OCI-LY1 (cell line): ENCODE results near the gene DPT.

Experiments
- H2AFZ ChIP-seq: fragments of 200-600 bp; sonication (generic), shearing (Covaris generic); 2 replicates; pipeline ENCODE4 v1.6.0; 2014; ENCODE audit warnings: antibody characterized with exemption, mild to moderate bottlenecking, low read length
- H3F3A ChIP-seq: fragments of 200-600 bp; sonication (generic), shearing (Covaris generic); 2 replicates; pipeline ENCODE4 v1.6.0; 2014; ENCODE audit warnings: mild to moderate bottlenecking, antibody characterized with exemption, low read length, moderate library complexity; ENCODE audit not compliant: insufficient read depth
- H3K27ac ChIP-seq: fragments of 200-600 bp; sonication (generic); 2 replicates; pipeline ENCODE4 v1.5.1; 2014; ENCODE audit warnings: low read length, mixed run types, mild to moderate bottlenecking, low read depth; ENCODE audit not compliant: poor library complexity, severe bottlenecking
- H3K27me3 ChIP-seq: fragments of 200-600 bp; sonication (generic); 2 replicates; pipeline ENCODE4 v1.6.0; 2014; ENCODE audit warnings: antibody characterized with exemption, mild to moderate bottlenecking, low read length, moderate library complexity; ENCODE audit not compliant: insufficient read depth
- H3K36me3 ChIP-seq: fragments of 200-600 bp; sonication (generic); 2 replicates; pipeline ENCODE4 v1.6.1; 2014; ENCODE audit warnings: mild to moderate bottlenecking, antibody characterized with exemption, low read length, moderate library complexity, mixed read lengths; ENCODE audit not compliant: insufficient read depth
- H3K4me1 ChIP-seq: fragments of 200-600 bp; sonication (generic); 2 replicates; pipeline ENCODE4 v1.5.1; 2014; ENCODE audit warnings: mild to moderate bottlenecking, low read length, moderate library complexity; ENCODE audit not compliant: insufficient read depth, severe bottlenecking
- H3K4me2 ChIP-seq: fragments of 200-600 bp; sonication (generic), shearing (Covaris generic); 2 replicates; pipeline ENCODE4 v1.6.1; 2014; ENCODE audit warnings: low read length
- H3K4me3 ChIP-seq: fragments of 200-600 bp; sonication (generic); 2 replicates; pipeline ENCODE4 v1.5.1; 2014; ENCODE audit warnings: low read length, low read depth, mild to moderate bottlenecking, mixed read lengths; ENCODE audit not compliant: poor library complexity, severe bottlenecking
- H3K79me2 ChIP-seq: fragments of 200-600 bp; shearing (Covaris generic); 2 replicates; pipeline ENCODE4 v1.6.1; 2016; ENCODE audit warnings: mixed run types, low read length, mixed read lengths; ENCODE audit not compliant: insufficient read depth
- H3K9ac ChIP-seq: fragments of 200-600 bp; sonication (generic), shearing (Covaris generic); 2 replicates; pipeline ENCODE4 v1.6.1; 2014; ENCODE audit warnings: mild to moderate bottlenecking, low read length, mixed read lengths
- H3K9me2 ChIP-seq: fragments of 200-600 bp; sonication (generic), shearing (Covaris generic); 2 replicates; pipeline ENCODE4 v1.6.1; 2014; ENCODE audit warnings: low read depth, mild to moderate bottlenecking, low read length, mixed read lengths
- H3K9me3 ChIP-seq: fragments of 200-600 bp; shearing (Covaris generic); 2 replicates; pipeline ENCODE4 v1.6.1; 2014; ENCODE audit warnings: low read length, mixed read lengths
- H4K20me1 ChIP-seq: fragments of 200-600 bp; sonication (generic), shearing (Covaris generic); 2 replicates; pipeline ENCODE4 v1.6.0; 2016; ENCODE audit warnings: mild to moderate bottlenecking, low read length; ENCODE audit not compliant: insufficient read depth
- CTCF ChIP-seq: fragments of 200-600 bp; sonication (generic), shearing (Covaris generic); IDR thresholded peaks from 2 replicates; pipeline ENCODE4 v1.5.1; 2017; ENCODE audit warnings: mild to moderate bottlenecking, antibody characterized with exemption, low read length, moderate library complexity, mixed read lengths
- EZH2 ChIP-seq: fragments of 200-600 bp; sonication (generic), shearing (Covaris generic); IDR thresholded peaks from 2 replicates; pipeline ENCODE4 v1.8.0; 2017; ENCODE audit warnings: borderline replicate concordance, mixed run types, mild to moderate bottlenecking, antibody characterized with exemption, low read length, moderate library complexity, mixed read lengths

DPT gene

GRCh38 chr1:168664069-168664834 is 64.8 kb downstream of the DPT start:
- H2AFZ ChIP-seq = no peak overlapping the region
- TF ChIP-seq CTCF (no peak), EZH2 (no peak)
- H3K79me2 ChIP-seq = no peaks in the 10 kb centered on the region
- no peak overlapping the region for H3K9ac ChIP-seq
- H3K4me1 ChIP-seq = no peaks in the 10 kb centered on the region
- no peaks in the 10 kb centered on the region for H3K9me2 ChIP-seq
- H3K36me3 ChIP-seq = no peaks in the 10 kb centered on the region
- H3K4me3 ChIP-seq = no peak overlapping the region
- H3F3A ChIP-seq = no peaks in the 10 kb centered on the region
- H3K27me3 ChIP-seq = no peaks in the 10 kb centered on the region
- H4K20me1 ChIP-seq = no peaks in the 10 kb centered on the region
- no peak overlapping the region for H3K4me2 ChIP-seq
- no peak overlapping the region for H3K27ac ChIP-seq
- H3K9me3 ChIP-seq = no peaks in the 10 kb centered on the region

- Histone ChIP-seq H3K36me3 (no peaks in the 10 kb centered on the region), H3K9me3 (no peaks in the 10 kb centered on the region), H3K79me2 (no peaks in the 10 kb centered on the region), H2AFZ (no peak overlapping the region), H3K4me2 (no peak overlapping the region), H3F3A (no peaks in the 10 kb centered on the region), H3K27me3 (no peaks in the 10 kb centered on the region), H3K27ac (no peak overlapping the region), H3K4me1 (no peaks in the 10 kb centered on the region), H3K9me2 (no peaks in the 10 kb centered on the region), H4K20me1 (no peaks in the 10 kb centered on the region), H3K4me3 (no peak overlapping the region), H3K9ac (no peak overlapping the region)
- TF ChIP-seq CTCF = no peak
- no peak for TF ChIP-seq EZH2
Observed at GRCh38 chr1:168656485-168656884, 72.5 kb downstream of the DPT start.

- Histone ChIP-seq H3K4me2 (no peak overlapping the region), H3K27ac (no peak overlapping the region), H2AFZ (no peak overlapping the region)
Observed at GRCh38 chr1:168654198-168654915, 74.6 kb downstream of the DPT start.

More at GRCh38 chr1:168654198-168654915, 74.6 kb downstream of the DPT start:
- H4K20me1 ChIP-seq = no peaks in the 10 kb centered on the region
- H3K4me3 ChIP-seq = no peak overlapping the region
- H3K9ac ChIP-seq = no peak overlapping the region
- H3K27me3 ChIP-seq = no peaks in the 10 kb centered on the region
- no peaks in the 10 kb centered on the region for H3K4me1 ChIP-seq
- no peaks in the 10 kb centered on the region for H3K9me3 ChIP-seq
- TF ChIP-seq EZH2 = no peak
- H3K79me2 ChIP-seq = no peaks in the 10 kb centered on the region
- H3K9me2 ChIP-seq = no peaks in the 10 kb centered on the region
- H3F3A ChIP-seq = no peaks in the 10 kb centered on the region
- H3K36me3 ChIP-seq = no peaks in the 10 kb centered on the region
